ENCODE results near the gene TBCD.

The TBCD gene

DNA sequence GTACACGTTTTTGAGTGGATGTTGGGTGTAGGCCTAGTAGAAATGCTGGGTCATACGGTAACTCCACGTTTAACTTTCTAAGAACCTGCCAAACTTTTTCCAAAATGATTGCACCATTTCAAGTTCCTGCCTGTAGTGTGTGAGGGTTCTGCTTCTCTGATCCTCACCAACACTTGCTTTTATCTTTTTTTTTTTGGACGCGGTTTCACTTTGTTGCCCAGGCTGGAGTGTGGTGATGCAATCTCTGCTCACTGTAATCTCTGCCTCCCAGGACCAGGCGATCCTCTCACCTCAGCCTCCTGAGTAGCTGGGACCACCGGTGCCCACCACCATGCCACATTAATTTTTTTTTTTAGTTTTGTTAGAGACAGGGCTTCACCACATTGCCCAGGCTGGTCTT is 64.5 kb downstream of the TBCD start:
- Histone ChIP-seq H3K27ac (no peak overlapping the region), H3K36me3 (peaks cover 65% of the 10 kb centered on the region), H4K20me1 (peaks cover 37% of the 10 kb centered on the region; the same call in 1 of the 2 replicates), H3K4me2 (peak overlapping the region; percentile 22), H3K27me3 (no peaks in the 10 kb centered on the region), H3K9me3 (peaks cover 15% of the 10 kb centered on the region), H3K4me3 (no peak overlapping the region), H3K9ac (no peak overlapping the region), H3K4me1 (peaks cover 76% of the 10 kb centered on the region)
- TF ChIP-seq Cebpa-rat (IDR thresholded peaks at IDR 0.05): peak; percentile 90

DNA sequence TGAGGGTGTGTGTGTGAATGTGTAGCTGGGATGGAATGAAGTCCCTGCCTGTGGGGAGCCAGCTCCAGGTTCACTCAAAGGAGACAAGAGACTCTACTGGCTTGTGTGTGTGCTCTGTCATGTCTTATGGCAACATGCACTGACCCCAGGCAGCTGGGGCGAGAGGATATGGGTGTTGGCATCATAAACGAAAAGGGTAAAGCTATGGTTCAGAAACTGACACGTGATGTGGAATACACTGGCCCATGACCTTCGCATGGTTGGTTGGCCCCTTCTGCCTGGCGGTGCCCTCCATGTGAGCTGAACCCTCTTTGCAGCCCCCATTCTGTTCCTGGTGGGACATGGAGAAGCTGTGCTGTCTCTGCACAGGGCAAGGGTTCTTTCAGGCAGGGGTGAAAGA is 66.1 kb downstream of the TBCD start:
- TF ChIP-seq Cebpa-rat (IDR thresholded peaks at IDR 0.05): no peak
- H3K9ac ChIP-seq: 0 out of 2 replicates have a peak overlapping the region, but pooled peaks have one; percentile 18
- peak overlapping the region; percentile 69 for H3K4me2 ChIP-seq
- peak overlapping the region; percentile 25; the same call in 1 of the 2 replicates for H3K27ac ChIP-seq
- H3K4me1 ChIP-seq: peaks cover 60% of the 10 kb centered on the region
- peaks cover 81% of the 10 kb centered on the region for H3K36me3 ChIP-seq
- peaks cover 24% of the 10 kb centered on the region; the same call in 1 of the 2 replicates for H4K20me1 ChIP-seq
- H3K9me3 ChIP-seq: peaks cover 15% of the 10 kb centered on the region
- H3K4me3 ChIP-seq: no peak overlapping the region
- no peaks in the 10 kb centered on the region for H3K27me3 ChIP-seq

DNA sequence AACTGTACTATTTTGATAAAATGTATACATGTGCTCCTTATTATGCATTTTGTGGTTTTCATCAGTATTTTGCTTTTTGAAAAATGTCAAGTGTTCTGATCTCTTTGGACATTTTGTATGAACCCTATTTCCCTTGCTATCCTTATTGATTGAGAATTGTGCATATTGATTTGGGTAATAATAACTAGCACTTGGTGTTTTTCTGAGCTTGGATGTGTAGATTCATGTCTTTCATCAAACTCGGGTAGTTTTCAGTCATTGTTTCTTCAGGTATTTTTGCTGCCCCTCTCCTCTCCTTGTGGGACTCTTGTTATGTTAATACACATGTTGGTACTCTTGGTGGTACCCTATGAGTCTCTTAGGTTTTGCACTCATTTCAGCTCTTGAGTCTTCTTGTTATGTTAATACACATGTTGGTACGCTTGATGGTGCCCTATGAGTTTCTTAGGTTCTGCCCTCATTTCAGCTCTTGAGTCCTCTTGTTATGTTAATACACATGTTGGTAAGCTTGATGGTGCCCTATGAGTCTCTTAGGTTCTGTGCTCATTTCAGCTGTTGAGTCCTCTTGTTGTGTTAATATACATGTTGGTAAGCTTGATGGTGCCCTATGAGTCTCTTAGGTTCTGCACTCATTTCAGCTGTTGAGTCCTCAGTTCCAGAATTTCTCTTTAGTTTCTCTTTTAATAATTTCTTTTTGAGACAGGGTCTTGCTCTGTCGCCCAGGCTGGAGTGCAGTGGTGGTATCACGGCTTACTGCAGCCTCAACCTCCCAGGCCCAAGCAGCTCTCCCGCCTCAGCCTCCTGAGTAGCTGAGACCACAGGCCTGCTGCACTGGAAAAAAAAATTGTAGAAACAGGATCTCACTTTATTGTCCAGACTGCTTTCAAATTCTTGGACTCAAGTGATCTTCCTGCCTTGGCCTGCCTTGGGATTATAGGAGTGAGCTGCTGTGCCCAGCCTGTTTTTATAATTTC is 68.7 kb downstream of the TBCD start:
- Histone ChIP-seq H3K4me3 (no peak overlapping the region), H4K20me1 (peaks cover 13% of the 10 kb centered on the region; the same call in 1 of the 2 replicates), H3K4me1 (peaks cover 41% of the 10 kb centered on the region), H3K27ac (no peak overlapping the region), H3K36me3 (peaks cover 66% of the 10 kb centered on the region), H3K27me3 (no peaks in the 10 kb centered on the region), H3K4me2 (no peak overlapping the region), H3K9ac (no peak overlapping the region), H3K9me3 (peaks cover 15% of the 10 kb centered on the region)
- no peak for TF ChIP-seq Cebpa-rat (IDR thresholded peaks at IDR 0.05)

DNA sequence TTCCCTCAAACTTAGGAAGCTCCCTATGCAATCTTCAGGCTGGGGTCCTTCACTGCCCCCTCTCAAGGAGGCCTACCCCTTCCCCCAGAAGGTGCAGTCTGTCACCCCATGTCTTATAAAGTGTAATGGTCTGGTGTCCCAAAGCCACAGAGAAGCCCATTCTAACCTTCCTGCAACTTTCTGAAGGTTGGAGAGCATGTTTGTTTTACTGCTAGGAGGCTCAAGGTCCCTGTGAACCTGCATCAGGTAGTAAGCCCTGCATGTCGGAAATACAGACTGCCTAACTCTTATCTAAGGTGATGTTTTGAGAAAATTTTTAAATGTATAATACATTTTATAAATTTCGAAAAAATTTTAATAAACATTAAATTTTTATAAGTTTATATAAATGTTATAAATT is 69.7 kb downstream of the TBCD start:
- Histone ChIP-seq H3K9ac (no peak overlapping the region), H3K4me2 (no peak overlapping the region), H3K27me3 (no peaks in the 10 kb centered on the region), H3K9me3 (peaks cover 10% of the 10 kb centered on the region), H4K20me1 (peaks cover 13% of the 10 kb centered on the region; the same call in 1 of the 2 replicates), H3K4me3 (no peak overlapping the region), H3K27ac (no peak overlapping the region), H3K36me3 (peaks cover 60% of the 10 kb centered on the region), H3K4me1 (peaks cover 34% of the 10 kb centered on the region)
- TF ChIP-seq Cebpa-rat (IDR thresholded peaks at IDR 0.05): no peak

DNA sequence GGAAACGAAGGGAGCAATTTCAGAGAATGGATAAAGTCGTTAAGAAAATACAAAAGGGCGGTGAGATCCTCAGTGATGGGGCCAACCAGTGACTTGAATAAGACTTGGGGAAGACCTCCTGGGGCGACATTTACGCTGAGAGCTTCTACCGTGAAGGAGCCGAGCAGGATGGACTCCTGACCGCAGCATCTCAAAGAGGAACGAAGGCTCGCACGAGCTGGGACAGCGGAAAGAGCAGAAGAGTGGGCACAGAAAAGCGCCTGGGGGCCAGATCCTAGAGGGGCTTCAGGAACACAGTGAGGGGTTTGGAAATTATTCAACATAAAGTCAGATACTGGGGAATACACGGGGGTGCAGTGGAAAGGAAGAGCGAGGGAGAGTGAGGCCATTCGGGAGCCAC is 70.4 kb downstream of the TBCD start:
- no peak for TF ChIP-seq Cebpa-rat (IDR thresholded peaks at IDR 0.05)
- no peak overlapping the region for H3K27ac ChIP-seq
- peaks cover 11% of the 10 kb centered on the region; the same call in 1 of the 2 replicates for H4K20me1 ChIP-seq
- H3K36me3 ChIP-seq: peaks cover 61% of the 10 kb centered on the region
- H3K4me2 ChIP-seq: no peak overlapping the region
- no peaks in the 10 kb centered on the region for H3K27me3 ChIP-seq
- H3K9me3 ChIP-seq: peaks cover 10% of the 10 kb centered on the region
- H3K9ac ChIP-seq: no peak overlapping the region
- peaks cover 33% of the 10 kb centered on the region for H3K4me1 ChIP-seq
- H3K4me3 ChIP-seq: no peak overlapping the region

DNA sequence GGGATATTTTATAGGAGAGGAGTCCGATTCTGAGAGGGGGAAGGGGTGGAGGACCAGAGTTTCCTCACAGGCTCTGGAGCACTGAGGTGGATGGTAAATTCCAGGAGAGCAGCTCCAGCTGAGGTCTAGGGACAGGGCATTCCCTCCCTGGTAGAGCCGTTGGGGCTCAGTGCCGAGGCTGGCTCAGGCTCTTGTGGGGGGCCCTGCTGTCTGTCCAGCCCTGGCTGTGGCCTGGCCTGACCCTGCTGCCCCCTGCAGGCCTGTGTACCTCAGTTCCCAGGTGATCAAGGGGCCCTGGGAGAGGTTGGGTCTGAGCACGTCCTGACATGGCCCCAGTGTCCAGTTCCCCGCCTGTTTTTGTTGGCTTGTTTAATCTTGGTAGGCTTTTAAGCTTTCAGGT is 71.1 kb downstream of the TBCD start:
- Histone ChIP-seq H4K20me1 (peaks cover 4% of the 10 kb centered on the region; the same call in 1 of the 2 replicates), H3K4me3 (no peak overlapping the region), H3K36me3 (peaks cover 62% of the 10 kb centered on the region), H3K4me1 (peaks cover 26% of the 10 kb centered on the region), H3K9ac (no peak overlapping the region), H3K9me3 (peaks cover 10% of the 10 kb centered on the region), H3K27me3 (no peaks in the 10 kb centered on the region), H3K4me2 (no peak overlapping the region), H3K27ac (no peak overlapping the region)
- no peak for TF ChIP-seq Cebpa-rat (IDR thresholded peaks at IDR 0.05)

DNA sequence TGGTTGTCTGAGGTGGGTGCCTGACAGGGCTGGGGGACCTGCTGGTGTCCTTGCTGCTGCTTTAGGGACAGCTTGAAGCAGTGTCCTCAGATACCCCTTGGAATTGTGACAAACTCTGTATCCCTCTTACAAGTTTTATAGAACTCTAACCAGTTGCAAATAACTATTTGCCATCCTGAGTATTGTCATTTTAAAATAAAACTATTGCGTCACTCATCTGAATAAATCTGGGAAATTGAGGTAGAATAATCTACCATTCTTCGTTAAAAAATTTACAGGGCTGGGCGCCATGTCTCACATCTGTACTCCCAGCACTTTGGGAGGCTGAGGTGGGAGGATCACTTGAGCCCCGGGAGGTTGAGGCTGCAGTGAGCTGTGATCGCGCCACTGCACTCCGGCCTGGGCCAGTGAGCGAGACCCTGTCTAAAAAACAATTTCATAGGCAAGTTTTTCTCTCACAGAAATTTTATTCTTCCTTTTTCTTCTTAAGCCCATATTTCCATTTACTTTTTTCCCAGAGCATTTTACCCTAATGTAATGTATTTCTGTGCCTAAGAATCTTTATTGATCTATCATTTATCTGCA is 73.8 kb downstream of the TBCD start:
- Histone ChIP-seq H3K36me3 (peaks cover 67% of the 10 kb centered on the region), H3K9me3 (peaks cover under 1% of the 10 kb centered on the region; the same call in 1 of the 2 replicates), H3K4me2 (no peak overlapping the region), H3K9ac (no peak overlapping the region), H3K4me1 (peaks cover 14% of the 10 kb centered on the region), H3K4me3 (no peak overlapping the region), H4K20me1 (peaks cover 14% of the 10 kb centered on the region), H3K27me3 (no peaks in the 10 kb centered on the region), H3K27ac (no peak overlapping the region)
- 0 out of 2 replicates have a peak, but pooled peaks have one; percentile 43 for TF ChIP-seq Cebpa-rat (IDR thresholded peaks at IDR 0.05)

DNA sequence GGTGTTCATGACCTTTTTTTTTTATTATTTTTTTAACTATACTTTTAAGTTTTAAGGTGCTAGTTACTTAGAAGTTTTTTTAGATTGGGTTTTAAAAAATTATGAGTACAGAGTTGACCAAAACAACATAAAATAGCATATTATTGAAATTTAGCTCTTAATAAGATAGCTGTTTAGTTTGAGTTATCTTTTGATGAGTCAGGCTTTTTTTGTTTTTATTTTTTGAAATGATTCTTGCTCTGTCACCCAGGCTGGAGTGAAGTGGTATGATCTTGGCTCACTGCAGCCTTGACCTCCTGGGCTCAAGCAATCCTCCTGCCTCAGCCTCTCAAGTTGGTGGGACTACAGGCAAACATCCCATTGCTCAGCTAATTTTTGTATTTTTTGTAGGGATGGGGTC is 74.3 kb downstream of the TBCD start:
- peaks cover 20% of the 10 kb centered on the region for H4K20me1 ChIP-seq
- H3K36me3 ChIP-seq: peaks cover 67% of the 10 kb centered on the region
- no peaks in the 10 kb centered on the region for H3K27me3 ChIP-seq

DNA sequence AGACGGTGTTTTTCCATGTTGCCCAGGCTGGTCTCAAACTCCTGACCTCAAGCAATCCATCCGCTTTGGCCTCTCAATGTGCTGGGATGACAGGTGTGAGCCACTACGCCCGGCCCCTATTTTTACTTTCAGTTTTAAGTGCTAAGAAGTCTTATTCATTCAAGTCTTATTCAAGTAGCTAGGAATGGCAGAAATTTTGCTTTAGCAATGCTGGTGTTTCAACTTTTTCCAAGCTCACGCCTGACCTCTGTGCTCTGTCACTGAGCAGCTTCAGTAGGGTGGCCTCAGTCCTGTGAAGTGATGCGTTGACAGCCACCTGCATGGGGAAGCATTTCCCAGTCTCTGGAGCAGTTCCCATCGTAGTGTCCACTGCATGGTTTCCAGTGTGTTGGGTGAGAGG is 75.1 kb downstream of the TBCD start:
- Histone ChIP-seq H3K36me3 (peaks cover 63% of the 10 kb centered on the region), H3K9ac (no peak overlapping the region), H3K9me3 (no peaks in the 10 kb centered on the region), H4K20me1 (peaks cover 27% of the 10 kb centered on the region), H3K4me3 (no peak overlapping the region), H3K4me2 (no peak overlapping the region), H3K27me3 (no peaks in the 10 kb centered on the region), H3K27ac (no peak overlapping the region), H3K4me1 (peaks cover 28% of the 10 kb centered on the region)
- no peak for TF ChIP-seq Cebpa-rat (IDR thresholded peaks at IDR 0.05)

More for the DNA sequence above, 74.3 kb downstream of the TBCD start:
- H3K27ac ChIP-seq: no peak overlapping the region
- no peak overlapping the region for H3K4me3 ChIP-seq
- peaks cover 20% of the 10 kb centered on the region for H3K4me1 ChIP-seq
- no peak for TF ChIP-seq Cebpa-rat (IDR thresholded peaks at IDR 0.05)
- no peaks in the 10 kb centered on the region for H3K9me3 ChIP-seq
- H3K4me2 ChIP-seq: no peak overlapping the region
- no peak overlapping the region for H3K9ac ChIP-seq
